ENCODE results near the gene GALNT14. TPM values are rescaled to one million over a fixed set of nuclear protein-coding genes. Genes with fewer than 3 reads are reported as not detected.

GALNT14 gene
- total and polyA plus RNA-seq, 10 of the 15 experiments (the other 5 are each of a cell fraction or from before 2014, with no cell fraction given), result 3.7 to 17.8 (median 6.0) TPM

DNA sequence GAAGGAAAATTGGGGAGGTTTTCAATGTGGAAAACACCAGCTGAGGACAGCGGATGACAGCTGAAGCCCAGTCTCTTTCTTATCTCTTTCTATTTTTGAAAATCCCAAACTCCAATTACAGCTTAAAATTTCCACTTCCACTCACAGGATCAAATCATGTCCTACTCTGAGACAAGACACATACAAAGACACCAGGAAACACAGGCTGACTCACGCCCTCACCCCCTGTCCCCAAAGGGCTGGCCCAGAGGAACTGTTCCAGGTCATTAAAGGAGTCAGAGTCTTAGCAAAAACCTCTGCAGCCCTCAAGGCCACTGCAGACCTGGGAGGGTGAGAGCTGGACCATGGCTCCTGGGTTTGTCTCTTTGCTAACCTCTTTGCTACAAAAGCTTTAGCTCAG is 187.9 kb downstream of the GALNT14 start:
- 47% methylated on average over 2 of the region's 2 CpGs for WGBS (ENCODE audit: insufficient coverage, insufficient replicate concordance, low lambda C conversion rate, missing lambda C conversion rate)
- ATAC-seq, result no peak
- no peaks in the 10 kb centered on the region for H3K79me2 ChIP-seq (ENCODE audit: control insufficient read depth, insufficient read depth, low read length)
- H4K20me1 ChIP-seq (ENCODE audit: control insufficient read depth, insufficient read depth), result no peaks in the 10 kb centered on the region
- FAIRE-seq, result no peak
- SMC1A ChIA-PET (ENCODE audit: uncharacterized antibody, unreplicated experiment), result interaction anchor here (0.9 kb wide), 1 partner anchor 25 kb away, joined by 3 read pairs; no protein-coding TSS in a partner anchor
- no TSS peak for BruUV-seq (replicated peaks)
- POLR2A ChIA-PET, result no interaction called here
- H3K27me3 ChIP-seq (replicated peaks in 1 of 2; ENCODE audit: control insufficient read depth in 2 of 2, insufficient read depth in 2 of 2, low read length in 1 of 2), result no peaks in the 10 kb centered on the region; a peak in 1 of 4 replicates
- no peaks in the 10 kb centered on the region; a peak in 2 of 4 replicates for H3K36me3 ChIP-seq (ENCODE audit: control insufficient read depth in 2 of 2, insufficient read depth in 2 of 2, low read length in 1 of 2)
- H3K9ac ChIP-seq (ENCODE audit: control insufficient read depth, insufficient read depth, low read length), result no peak overlapping the region
- RAD21 ChIA-PET (ENCODE audit: unreplicated experiment), result interaction anchor here (0.7 kb wide), 1 partner anchor 9 kb away, joined by 3 read pairs; no protein-coding TSS in a partner anchor
- TF ChIP-seq RB1 (IDR thresholded peaks at IDR 0.05; ENCODE audit: borderline replicate concordance) (no peak), GATAD2B (conservative IDR thresholded peaks at IDR 0.05; ENCODE audit: low read depth) (no peak), JUNB (IDR thresholded peaks at IDR 0.05) (no peak)
- in situ Hi-C loops (cut with MboI) (no loop called here), intact Hi-C loops (cut with micrococcal nuclease; ENCODE audit: unreplicated experiment) (no loop called here)
- H3K27ac ChIP-seq (ENCODE audit: control insufficient read depth, insufficient read depth), result no peak overlapping the region
- H3K4me1 ChIP-seq (ENCODE audit: control insufficient read depth, insufficient read depth, low read length), result no peaks in the 10 kb centered on the region
- CTCF ChIA-PET, result interaction anchor here (0.6 kb wide), 1 partner anchor 1144 kb away, joined by 3 read pairs; no protein-coding TSS in a partner anchor
- no peaks in the 10 kb centered on the region for H3K9me3 ChIP-seq (replicated peaks; ENCODE audit: control insufficient read depth, insufficient read depth, low read length)
- H2AFZ ChIP-seq (ENCODE audit: control insufficient read depth, low read depth, low read length), result no peak overlapping the region
- DNase-seq (ENCODE audit: low read depth, low spot score), result no peak
- no peak overlapping the region for H3K4me2 ChIP-seq (ENCODE audit: control insufficient read depth, insufficient read depth)
- H3K4me3 ChIP-seq, result no peak overlapping the region

DNA sequence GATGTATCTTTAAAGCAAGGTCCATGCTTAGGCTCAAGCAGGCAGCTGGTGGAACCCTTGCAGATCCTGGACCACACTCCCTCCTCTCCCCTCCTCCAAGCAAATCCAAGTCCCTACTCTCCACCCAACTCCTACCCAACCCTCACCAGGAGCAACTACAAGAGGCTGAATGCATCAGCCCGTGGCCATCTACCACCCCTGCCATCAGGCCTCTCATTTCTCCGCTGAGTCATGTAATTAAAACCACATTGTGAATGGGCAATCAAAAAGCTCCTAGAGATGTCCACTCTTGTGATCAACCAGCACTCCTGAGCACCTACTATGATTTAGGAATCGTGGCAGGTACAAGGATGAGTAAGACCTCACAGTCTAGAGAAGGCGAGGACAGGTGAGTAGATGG is 188.8 kb downstream of the GALNT14 start:
- H3K36me3 ChIP-seq (ENCODE audit: control insufficient read depth in 2 of 2, insufficient read depth in 2 of 2, low read length in 1 of 2), result no peaks in the 10 kb centered on the region; a peak in 2 of 4 replicates
- POLR2A ChIA-PET, result no interaction called here
- H3K4me1 ChIP-seq (ENCODE audit: control insufficient read depth, insufficient read depth, low read length), result no peaks in the 10 kb centered on the region
- H3K79me2 ChIP-seq (ENCODE audit: control insufficient read depth, insufficient read depth, low read length), result no peaks in the 10 kb centered on the region
- BruUV-seq (replicated peaks), result no TSS peak
- no peaks in the 10 kb centered on the region for H3K9me3 ChIP-seq (replicated peaks; ENCODE audit: control insufficient read depth, insufficient read depth, low read length)
- FAIRE-seq (no peak), DNase-seq (ENCODE audit: low read depth, low spot score) (no peak), ATAC-seq (no peak)
- in situ Hi-C loops (cut with MboI) (no loop called here), intact Hi-C loops (cut with micrococcal nuclease; ENCODE audit: unreplicated experiment) (no loop called here)
- RAD21 ChIA-PET (ENCODE audit: unreplicated experiment), result interaction anchor here (0.7 kb wide), 1 partner anchor 10 kb away, joined by 3 read pairs; no protein-coding TSS in a partner anchor
- 8% methylated on average over 4 of the region's 4 CpGs for WGBS (ENCODE audit: insufficient coverage, insufficient replicate concordance, low lambda C conversion rate, missing lambda C conversion rate)
- no peak overlapping the region for H3K27ac ChIP-seq (ENCODE audit: control insufficient read depth, insufficient read depth)
- no peak overlapping the region for H3K4me2 ChIP-seq (ENCODE audit: control insufficient read depth, insufficient read depth)
- no peaks in the 10 kb centered on the region; a peak in 1 of 4 replicates for H3K27me3 ChIP-seq (replicated peaks in 1 of 2; ENCODE audit: control insufficient read depth in 2 of 2, insufficient read depth in 2 of 2, low read length in 1 of 2)
- no peak overlapping the region for H2AFZ ChIP-seq (ENCODE audit: control insufficient read depth, low read depth, low read length)
- H3K9ac ChIP-seq (ENCODE audit: control insufficient read depth, insufficient read depth, low read length), result no peak overlapping the region
- SMC1A ChIA-PET (ENCODE audit: uncharacterized antibody, unreplicated experiment), result interaction anchor here (0.9 kb wide), 1 partner anchor 24 kb away, joined by 3 read pairs; no protein-coding TSS in a partner anchor
- no peak overlapping the region for H3K4me3 ChIP-seq
- no peaks in the 10 kb centered on the region for H4K20me1 ChIP-seq (ENCODE audit: control insufficient read depth, insufficient read depth)
- CTCF ChIA-PET, result interaction anchor here (1.3 kb wide), 1 partner anchor 87 kb away, joined by 3 read pairs; no protein-coding TSS in a partner anchor
- no peak for TF ChIP-seq CBX5 (IDR thresholded peaks at IDR 0.05; ENCODE audit: low read depth)
- no peak for TF ChIP-seq SP1 (IDR thresholded peaks at IDR 0.05; ENCODE audit: low read depth, low read length)
- TF ChIP-seq RCOR1 (conservative IDR thresholded peaks at IDR 0.05; ENCODE audit: low read depth, low read length), result no peak
- no peak for TF ChIP-seq KDM1A (IDR thresholded peaks at IDR 0.05; ENCODE audit: borderline replicate concordance)
- no peak for TF ChIP-seq JUND (IDR thresholded peaks at IDR 0.05; ENCODE audit: low read depth, low read length)
- no peak for TF ChIP-seq KAT2A (conservative IDR thresholded peaks at IDR 0.05; ENCODE audit: control insufficient read depth, low read depth, low read length)
- TF ChIP-seq, protein P1, sequence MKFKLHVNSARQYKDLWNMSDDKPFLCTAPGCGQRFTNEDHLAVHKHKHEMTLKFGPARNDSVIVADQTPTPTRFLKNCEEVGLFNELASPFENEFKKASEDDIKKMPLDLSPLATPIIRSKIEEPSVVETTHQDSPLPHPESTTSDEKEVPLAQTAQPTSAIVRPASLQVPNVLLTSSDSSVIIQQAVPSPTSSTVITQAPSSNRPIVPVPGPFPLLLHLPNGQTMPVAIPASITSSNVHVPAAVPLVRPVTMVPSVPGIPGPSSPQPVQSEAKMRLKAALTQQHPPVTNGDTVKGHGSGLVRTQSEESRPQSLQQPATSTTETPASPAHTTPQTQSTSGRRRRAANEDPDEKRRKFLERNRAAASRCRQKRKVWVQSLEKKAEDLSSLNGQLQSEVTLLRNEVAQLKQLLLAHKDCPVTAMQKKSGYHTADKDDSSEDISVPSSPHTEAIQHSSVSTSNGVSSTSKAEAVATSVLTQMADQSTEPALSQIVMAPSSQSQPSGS (IDR thresholded peaks at IDR 0.05; ENCODE audit: low read length), result no peak
- TF ChIP-seq HDAC2 (IDR thresholded peaks at IDR 0.05), result no peak
- no peak for TF ChIP-seq NFXL1 (IDR thresholded peaks at IDR 0.05; ENCODE audit: borderline replicate concordance)
- TF ChIP-seq NBN (IDR thresholded peaks at IDR 0.05), result no peak
- TF ChIP-seq, protein P2, sequence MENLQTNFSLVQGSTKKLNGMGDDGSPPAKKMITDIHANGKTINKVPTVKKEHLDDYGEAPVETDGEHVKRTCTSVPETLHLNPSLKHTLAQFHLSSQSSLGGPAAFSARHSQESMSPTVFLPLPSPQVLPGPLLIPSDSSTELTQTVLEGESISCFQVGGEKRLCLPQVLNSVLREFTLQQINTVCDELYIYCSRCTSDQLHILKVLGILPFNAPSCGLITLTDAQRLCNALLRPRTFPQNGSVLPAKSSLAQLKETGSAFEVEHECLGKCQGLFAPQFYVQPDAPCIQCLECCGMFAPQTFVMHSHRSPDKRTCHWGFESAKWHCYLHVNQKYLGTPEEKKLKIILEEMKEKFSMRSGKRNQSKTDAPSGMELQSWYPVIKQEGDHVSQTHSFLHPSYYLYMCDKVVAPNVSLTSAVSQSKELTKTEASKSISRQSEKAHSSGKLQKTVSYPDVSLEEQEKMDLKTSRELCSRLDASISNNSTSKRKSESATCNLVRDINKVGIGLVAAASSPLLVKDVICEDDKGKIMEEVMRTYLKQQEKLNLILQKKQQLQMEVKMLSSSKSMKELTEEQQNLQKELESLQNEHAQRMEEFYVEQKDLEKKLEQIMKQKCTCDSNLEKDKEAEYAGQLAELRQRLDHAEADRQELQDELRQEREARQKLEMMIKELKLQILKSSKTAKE (IDR thresholded peaks at IDR 0.05; ENCODE audit: low read depth, poor library complexity, severe bottlenecking), result no peak
